Measurements from ENCODE around the gene FMN2. TPM values are rescaled to one million over a fixed set of nuclear protein-coding genes. Genes with fewer than 3 reads are reported as not detected.

FMN2 gene
- total and polyA plus RNA-seq, 8 donors: 0.20 to 2.1 (median 1.2) TPM

GRCh38 chr1:240100371-240100934, 8.8 kb downstream of the FMN2 start:
- DNase-seq: no peak
- no peaks in the 10 kb centered on the region for H3K36me3 ChIP-seq
- intact Hi-C loops (cut with DNase I): no loop called here
- peaks cover 0 to 6% of the 10 kb centered on the region in 2 donors for H3K27me3 ChIP-seq
- no peak overlapping the region for H3K27ac ChIP-seq
- TF ChIP-seq CTCF (IDR thresholded peaks at IDR 0.05): no peak
- ATAC-seq: no peak
- no peaks in the 10 kb centered on the region for H3K9me3 ChIP-seq
- H3K4me1 ChIP-seq: no peaks in the 10 kb centered on the region
- H3K4me3 ChIP-seq: no peak overlapping the region

GRCh38 chr1:240101306-240101705, 9.6 kb downstream of the FMN2 start:
- H3K27ac ChIP-seq: no peak overlapping the region
- no peak for TF ChIP-seq CTCF (IDR thresholded peaks at IDR 0.05)
- H3K27me3 ChIP-seq: peaks cover 0 to 5% of the 10 kb centered on the region in 2 donors
- intact Hi-C loops (cut with DNase I): no loop called here
- H3K4me1 ChIP-seq: no peaks in the 10 kb centered on the region
- H3K4me3 ChIP-seq: no peak overlapping the region
- ATAC-seq: no peak
- no peaks in the 10 kb centered on the region for H3K36me3 ChIP-seq
- DNase-seq: no peak
- H3K9me3 ChIP-seq: no peaks in the 10 kb centered on the region

GRCh38 chr1:240101737-240102136, 10.1 kb downstream of the FMN2 start:
- no peak for ATAC-seq
- intact Hi-C loops (cut with DNase I): no loop called here
- TF ChIP-seq CTCF (IDR thresholded peaks at IDR 0.05): no peak
- Histone ChIP-seq H3K4me1 (no peaks in the 10 kb centered on the region), H3K4me3 (no peak overlapping the region), H3K36me3 (no peaks in the 10 kb centered on the region), H3K27me3 (peaks cover 0 to 5% of the 10 kb centered on the region in 2 donors), H3K9me3 (no peaks in the 10 kb centered on the region), H3K27ac (no peak overlapping the region)
- DNase-seq: no peak

DNA sequence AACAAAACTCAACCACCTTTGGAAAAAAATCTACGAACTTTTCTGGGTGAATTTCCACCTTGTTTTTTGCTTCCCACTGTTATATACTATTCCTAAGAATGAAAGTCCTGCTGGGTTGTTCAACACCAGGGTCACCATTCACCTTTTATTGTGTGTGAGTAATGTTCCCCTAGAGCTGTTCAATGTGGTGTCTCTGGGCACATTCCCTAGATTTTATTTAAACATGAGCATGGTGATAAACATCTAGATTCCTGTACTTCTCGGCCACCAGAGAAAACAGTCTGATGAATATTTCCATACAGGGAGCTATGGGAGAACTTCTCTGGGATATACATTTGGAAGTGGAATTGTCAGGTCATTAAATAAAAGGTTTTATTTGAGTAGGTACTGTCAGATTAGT, 13.0 kb downstream of the FMN2 start:
- H3K27me3 ChIP-seq: no peaks in the 10 kb centered on the region
- H3K4me3 ChIP-seq: no peak overlapping the region
- intact Hi-C loops (cut with DNase I): no loop called here
- no peaks in the 10 kb centered on the region for H3K4me1 ChIP-seq
- no peak for ATAC-seq
- no peak overlapping the region for H3K27ac ChIP-seq
- TF ChIP-seq CTCF (IDR thresholded peaks at IDR 0.05): no peak
- no peaks in the 10 kb centered on the region for H3K9me3 ChIP-seq
- H3K36me3 ChIP-seq: no peaks in the 10 kb centered on the region
- no peak for DNase-seq

DNA sequence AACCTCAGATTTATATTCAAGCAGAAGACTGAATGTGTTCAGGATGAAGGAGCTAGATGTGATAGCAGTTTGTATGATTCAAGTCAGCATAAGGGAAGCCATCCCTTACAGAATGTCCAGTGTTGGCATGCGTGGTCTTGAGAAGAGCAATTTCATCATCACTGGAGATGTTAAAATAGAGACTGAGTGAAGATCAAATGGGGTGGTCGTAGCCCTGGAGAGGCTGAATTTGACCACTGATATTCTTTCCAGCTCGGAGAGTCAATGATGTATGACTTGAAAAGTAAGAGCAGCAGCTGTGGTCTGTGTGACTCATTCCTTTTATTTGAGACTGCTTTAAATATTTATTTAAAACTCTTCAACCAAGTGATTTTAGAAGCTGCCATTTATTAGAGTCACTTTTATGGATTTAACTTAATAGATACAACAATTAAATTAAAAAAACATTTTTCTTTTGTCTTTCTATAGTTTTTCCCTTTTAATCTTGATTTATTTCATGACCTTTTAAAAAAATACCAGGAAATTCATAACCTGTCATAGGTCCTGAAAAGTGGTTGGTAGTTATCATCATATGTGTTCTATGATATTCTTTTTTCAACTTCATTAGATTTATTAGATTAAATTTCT, 15.5 kb downstream of the FMN2 start:
- no peak for DNase-seq
- Histone ChIP-seq H3K4me1 (no peaks in the 10 kb centered on the region), H3K4me3 (no peak overlapping the region), H3K36me3 (no peaks in the 10 kb centered on the region), H3K9me3 (no peaks in the 10 kb centered on the region), H3K27me3 (no peaks in the 10 kb centered on the region), H3K27ac (no peak overlapping the region)
- intact Hi-C loops (cut with DNase I): no loop called here
- TF ChIP-seq CTCF (IDR thresholded peaks at IDR 0.05): no peak
- no peak for ATAC-seq

Measured in left lung (tissue), 10 donors.